ENCODE results near the gene OR1S2. TPM values are rescaled to one million over a fixed set of nuclear protein-coding genes. Genes with fewer than 3 reads are reported as not detected.
"Not testable (repeated sequence)": the region's sequence is repeated elsewhere in the genome, so short reads cannot be mapped to it uniquely, and the experiment has no call there.

Gene OR1S2, protein sequence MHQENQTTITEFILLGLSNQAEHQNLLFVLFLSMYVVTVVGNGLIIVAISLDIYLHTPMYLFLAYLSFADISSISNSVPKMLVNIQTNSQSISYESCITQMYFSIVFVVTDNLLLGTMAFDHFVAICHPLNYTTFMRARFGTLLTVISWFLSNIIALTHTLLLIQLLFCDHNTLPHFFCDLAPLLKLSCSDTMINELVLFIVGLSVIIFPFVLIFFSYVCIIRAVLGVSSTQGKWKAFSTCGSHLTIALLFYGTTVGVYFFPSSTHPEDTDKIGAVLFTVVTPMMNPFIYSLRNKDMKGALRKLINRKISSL
- total RNA-seq, result not detected

DNA sequence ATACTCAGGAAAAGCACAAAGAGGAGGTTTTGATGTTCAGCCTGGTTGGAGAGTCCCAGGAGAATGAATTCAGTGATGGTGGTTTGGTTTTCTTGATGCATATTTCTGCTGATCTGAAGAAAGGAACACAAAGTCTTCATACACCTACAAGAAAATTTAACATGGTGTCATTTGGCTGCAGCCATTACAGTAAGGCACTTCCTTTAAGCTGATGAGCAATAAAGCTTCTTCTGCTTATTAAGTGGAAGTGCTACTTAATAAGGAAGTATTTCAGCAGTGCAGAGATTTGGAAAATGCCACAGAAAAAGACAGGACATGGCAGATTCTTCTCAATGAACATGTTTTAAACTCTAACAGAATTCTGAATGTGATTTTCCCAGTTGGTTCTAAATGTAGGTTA lies at the start of gene OR1S2:
Gene OR1S2 (minus strand): TSS at position 101 of the 400 bp plus-strand sequence. CDS start 0 bp downstream, at position 101.
- Histone ChIP-seq H3K9me3 (no peaks in the 10 kb centered on the region), H3K27me3 (replicated peaks; ENCODE audit: insufficient read depth) (no peaks in the 10 kb centered on the region), H3K4me1 (ENCODE audit: control insufficient read depth in 1 of 2, low read depth in 2 of 2) (no peaks in the 10 kb centered on the region), H3K4me3 (no peak within 1 kb of the TSS), H3K36me3 (no peaks in the 10 kb centered on the region), H3K27ac (no peak within 1 kb of the TSS)
- no peak for DNase-seq (ENCODE audit: low spot score)
- ATAC-seq (ENCODE audit: insufficient number of reproducible peaks, low FRiP score, low read depth), result no peak
- TF ChIP-seq, protein P1, sequence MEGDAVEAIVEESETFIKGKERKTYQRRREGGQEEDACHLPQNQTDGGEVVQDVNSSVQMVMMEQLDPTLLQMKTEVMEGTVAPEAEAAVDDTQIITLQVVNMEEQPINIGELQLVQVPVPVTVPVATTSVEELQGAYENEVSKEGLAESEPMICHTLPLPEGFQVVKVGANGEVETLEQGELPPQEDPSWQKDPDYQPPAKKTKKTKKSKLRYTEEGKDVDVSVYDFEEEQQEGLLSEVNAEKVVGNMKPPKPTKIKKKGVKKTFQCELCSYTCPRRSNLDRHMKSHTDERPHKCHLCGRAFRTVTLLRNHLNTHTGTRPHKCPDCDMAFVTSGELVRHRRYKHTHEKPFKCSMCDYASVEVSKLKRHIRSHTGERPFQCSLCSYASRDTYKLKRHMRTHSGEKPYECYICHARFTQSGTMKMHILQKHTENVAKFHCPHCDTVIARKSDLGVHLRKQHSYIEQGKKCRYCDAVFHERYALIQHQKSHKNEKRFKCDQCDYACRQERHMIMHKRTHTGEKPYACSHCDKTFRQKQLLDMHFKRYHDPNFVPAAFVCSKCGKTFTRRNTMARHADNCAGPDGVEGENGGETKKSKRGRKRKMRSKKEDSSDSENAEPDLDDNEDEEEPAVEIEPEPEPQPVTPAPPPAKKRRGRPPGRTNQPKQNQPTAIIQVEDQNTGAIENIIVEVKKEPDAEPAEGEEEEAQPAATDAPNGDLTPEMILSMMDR (IDR thresholded peaks at IDR 0.05), result no peak

- Histone ChIP-seq H3K9me3 (peaks cover 3% of the 10 kb centered on the region), H3K27me3 (replicated peaks; ENCODE audit: insufficient read depth) (no peaks in the 10 kb centered on the region), H3K27ac (no peak overlapping the region), H3K4me3 (no peak overlapping the region), H3K36me3 (no peaks in the 10 kb centered on the region), H3K4me1 (ENCODE audit: control insufficient read depth in 1 of 2, low read depth in 2 of 2) (no peaks in the 10 kb centered on the region)
- no peak for DNase-seq (ENCODE audit: low spot score)
- no peak for ATAC-seq (ENCODE audit: insufficient number of reproducible peaks, low FRiP score, low read depth)
- TF ChIP-seq, protein P1 (IDR thresholded peaks at IDR 0.05), result no peak
Measured at GRCh38 chr11:58243954-58244353, 40.0 kb upstream of the OR1S2 start.

DNA sequence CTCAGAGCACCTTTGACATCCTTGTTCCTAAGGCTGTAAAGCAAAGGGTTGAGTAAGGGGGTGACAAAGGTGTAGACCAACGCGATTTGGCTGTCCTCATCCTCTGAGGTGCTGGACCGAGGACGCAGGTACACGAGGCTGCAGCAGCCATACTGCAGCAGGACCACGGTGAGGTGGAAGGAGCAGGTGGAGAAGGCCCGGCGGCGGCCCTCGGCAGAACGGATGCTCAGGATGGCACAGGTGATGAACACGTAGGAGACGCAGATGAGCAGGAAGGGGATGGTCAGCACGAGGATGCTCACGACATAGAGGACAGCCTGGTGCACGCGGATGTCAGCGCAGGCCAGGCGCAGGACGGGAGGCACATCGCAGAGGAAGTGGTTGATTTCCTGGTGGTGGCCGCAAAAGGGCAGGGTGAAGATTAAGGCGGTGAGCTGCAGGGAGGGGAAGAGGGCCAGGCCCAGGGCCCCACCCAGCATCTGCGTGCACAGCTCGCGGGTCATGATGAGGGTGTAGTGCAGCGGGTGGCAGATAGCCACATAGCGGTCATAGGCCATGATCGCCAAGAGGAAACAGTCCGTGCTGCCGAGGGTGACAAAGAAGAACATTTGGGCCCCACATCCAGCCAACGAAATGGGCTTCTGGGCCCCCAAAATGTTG lies 24.1 kb upstream of the OR1S2 start:
- ATAC-seq (ENCODE audit: insufficient number of reproducible peaks, low FRiP score, low read depth), result no peak
- Histone ChIP-seq H3K4me3 (no peak overlapping the region), H3K9me3 (no peaks in the 10 kb centered on the region), H3K27me3 (replicated peaks; ENCODE audit: insufficient read depth) (no peaks in the 10 kb centered on the region), H3K27ac (no peak overlapping the region), H3K36me3 (no peaks in the 10 kb centered on the region), H3K4me1 (ENCODE audit: control insufficient read depth in 1 of 2, low read depth in 2 of 2) (no peaks in the 10 kb centered on the region)
- DNase-seq (ENCODE audit: low spot score), result no peak
- TF ChIP-seq, protein P1 (IDR thresholded peaks at IDR 0.05), result no peak

GRCh38 chr11:58222721-58223120 lies 18.8 kb upstream of the OR1S2 start:
- Histone ChIP-seq H3K4me3 (no peak overlapping the region), H3K4me1 (ENCODE audit: control insufficient read depth in 1 of 2, low read depth in 2 of 2) (no peaks in the 10 kb centered on the region), H3K9me3 (no peaks in the 10 kb centered on the region), H3K27ac (no peak overlapping the region), H3K27me3 (replicated peaks; ENCODE audit: insufficient read depth) (no peaks in the 10 kb centered on the region), H3K36me3 (no peaks in the 10 kb centered on the region)
- ATAC-seq (ENCODE audit: insufficient number of reproducible peaks, low FRiP score, low read depth) (no peak), DNase-seq (ENCODE audit: low spot score) (no peak)
- TF ChIP-seq, protein P1 (IDR thresholded peaks at IDR 0.05), result no peak

- Histone ChIP-seq H3K9me3 (no peaks in the 10 kb centered on the region), H3K27ac (no peak overlapping the region), H3K4me1 (ENCODE audit: control insufficient read depth in 1 of 2, low read depth in 2 of 2) (no peaks in the 10 kb centered on the region), H3K4me3 (no peak overlapping the region), H3K36me3 (no peaks in the 10 kb centered on the region), H3K27me3 (replicated peaks; ENCODE audit: insufficient read depth) (no peaks in the 10 kb centered on the region)
- no peak for ATAC-seq (ENCODE audit: insufficient number of reproducible peaks, low FRiP score, low read depth)
- no peak for DNase-seq (ENCODE audit: low spot score)
- TF ChIP-seq, protein P1 (IDR thresholded peaks at IDR 0.05), result no peak
Measured at GRCh38 chr11:58216476-58216875, 12.5 kb upstream of the OR1S2 start.

DNA sequence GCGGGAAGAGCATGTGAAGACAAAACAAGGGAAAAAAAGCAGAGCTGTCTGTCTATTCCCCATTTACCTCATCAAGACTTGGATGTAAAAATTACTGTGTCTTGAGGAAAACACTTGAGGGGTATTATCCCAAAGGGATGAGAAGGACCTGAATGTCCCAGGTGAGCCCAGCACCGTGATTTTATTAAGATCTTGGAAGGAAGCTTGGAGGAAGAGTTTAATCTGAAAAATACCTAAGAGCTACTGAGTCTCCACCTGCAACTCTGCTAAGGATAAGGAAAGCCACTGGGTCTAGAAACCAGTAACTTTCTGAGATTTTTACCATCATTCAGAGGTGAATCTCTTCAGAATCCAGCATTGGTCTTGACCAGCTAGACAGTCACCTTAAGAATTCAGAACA lies 8.5 kb upstream of the OR1S2 start, which contains the start of gene OR1S1:
Gene OR1S1 (plus strand): TSS at position 301 of the 400 bp plus-strand sequence.
- not testable (repeated sequence) for H3K27ac ChIP-seq; H3K9me3 ChIP-seq; H3K4me1 ChIP-seq (ENCODE audit: control insufficient read depth in 1 of 2, low read depth in 2 of 2); H3K27me3 ChIP-seq (replicated peaks; ENCODE audit: insufficient read depth); H3K4me3 ChIP-seq; H3K36me3 ChIP-seq; ATAC-seq (ENCODE audit: insufficient number of reproducible peaks, low FRiP score, low read depth); DNase-seq (ENCODE audit: low spot score)

Data from thoracic aorta (tissue), 2 donors.